Esophagus squamous epithelium (tissue), 4 donors: Measurements from ENCODE around the gene PCBP1.

Experiments used
- CTCF ChIP-seq, 6 experiments: fragments of 450-650 bp in 4 of 6; fragments of 200-600 bp in 2 of 6; sonication (generic) in 2 of 6; IDR thresholded peaks; one replicate each; pipeline ENCODE4 v1.5.1; 2016 to 2019; ENCODE audit warnings: antibody characterized with exemption in 6 of 6, mild to moderate bottlenecking in 4 of 6, moderate library complexity in 4 of 6
- POLR2A ChIP-seq, 4 donors: fragments of 450-650 bp; IDR thresholded peaks; one replicate each; pipeline ENCODE4 v1.6.1; 2017; ENCODE audit warnings: antibody characterized with exemption in 4 of 4, mild to moderate bottlenecking in 4 of 4, moderate library complexity in 3 of 4

GRCh38 chr2:70080610-70081200, 6.6 kb upstream of the PCBP1 start:
- TF ChIP-seq CTCF (IDR thresholded peaks at IDR 0.05) (no peak), POLR2A (IDR thresholded peaks at IDR 0.05) (no peak)
